HUES6 (cell line): ENCODE results near the gene GALNT7.
"Not testable (repeated sequence)": the region's sequence is repeated elsewhere in the genome, so short reads cannot be mapped to it uniquely, and the experiment has no call there.

ENCODE experiments used
- H3K27ac ChIP-seq: 2 replicates; pipeline ENCODE4 v1.7.0; 2013; ENCODE audit warnings: low read depth, mild to moderate bottlenecking, low read length, inconsistent platforms
- H3K27me3 ChIP-seq: 2 replicates; pipeline ENCODE4 v1.6.1; 2013; ENCODE audit warnings: low read length; ENCODE audit not compliant: control insufficient read depth, insufficient read depth
- H3K36me3 ChIP-seq: 2 replicates; pipeline ENCODE4 v1.6.1; 2013; ENCODE audit warnings: low read length; ENCODE audit not compliant: control insufficient read depth, insufficient read depth
- H3K4me1 ChIP-seq: 2 replicates; pipeline ENCODE4 v1.6.1; 2013; ENCODE audit warnings: low read length; ENCODE audit not compliant: control insufficient read depth, insufficient read depth
- H3K4me3 ChIP-seq: 2 replicates; pipeline ENCODE4 v1.5.1; 2013; ENCODE audit warnings: low read depth, low read length
- H3K9ac ChIP-seq: one replicate; pipeline ENCODE4 v1.6.1; 2013; ENCODE audit warnings: mild to moderate bottlenecking, low read length
- H3K9me3 ChIP-seq: 2 replicates; pipeline ENCODE4 v1.6.1; 2013; ENCODE audit warnings: low read depth, low read length; ENCODE audit not compliant: control insufficient read depth, insufficient read depth

GALNT7 gene

DNA sequence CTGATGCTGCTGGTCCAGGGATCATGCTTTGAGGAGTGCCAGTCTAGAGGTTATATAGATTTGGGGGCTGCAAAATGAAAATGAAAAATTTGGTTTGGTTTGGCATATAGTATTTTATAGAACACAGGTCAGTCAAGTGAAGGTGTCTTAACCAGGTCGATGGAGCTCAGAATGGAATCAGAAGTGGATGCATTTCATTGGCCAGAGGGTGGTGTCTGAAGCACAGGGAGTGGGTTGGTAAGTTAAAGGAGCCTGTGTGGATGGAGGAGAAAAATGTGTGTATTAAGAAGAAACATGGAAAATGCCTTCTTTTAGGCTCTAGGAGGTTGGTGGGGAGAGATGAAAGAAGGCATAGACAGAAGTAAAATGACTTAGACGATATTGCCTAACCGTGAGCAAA, 8.6 kb downstream of the GALNT7 start:
- no peak overlapping the region for H3K27ac ChIP-seq
- no peaks in the 10 kb centered on the region for H3K27me3 ChIP-seq
- no peaks in the 10 kb centered on the region for H3K36me3 ChIP-seq
- peaks cover 47% of the 10 kb centered on the region for H3K4me1 ChIP-seq
- no peak overlapping the region for H3K4me3 ChIP-seq
- H3K9me3 ChIP-seq = no peaks in the 10 kb centered on the region
- no peak overlapping the region for H3K9ac ChIP-seq

DNA sequence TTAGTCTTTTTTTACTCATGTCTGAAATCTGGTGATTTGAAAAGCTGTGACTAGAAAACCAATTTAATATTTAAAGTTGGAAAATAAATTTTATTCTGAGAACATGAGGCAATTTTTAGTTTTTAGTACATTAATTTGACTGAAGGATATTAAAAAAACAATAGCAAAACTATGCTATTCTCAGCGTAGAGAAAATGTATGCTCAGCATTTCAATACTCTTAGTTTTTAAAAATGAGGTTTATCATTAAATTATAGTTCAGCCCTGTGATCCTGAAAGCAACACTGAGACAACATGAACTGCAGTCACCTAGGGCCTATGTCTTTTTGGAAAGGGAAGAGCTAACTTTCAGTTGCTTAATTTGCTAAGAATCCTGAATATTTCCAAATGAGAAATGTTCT, 9.5 kb downstream of the GALNT7 start:
- H3K27me3 ChIP-seq = no peaks in the 10 kb centered on the region
- 0 out of 2 replicates have a peak, but pooled peaks cover 8% of the 10 kb centered on the region for H3K9me3 ChIP-seq
- H3K27ac ChIP-seq = no peak overlapping the region
- no peak overlapping the region for H3K4me3 ChIP-seq
- H3K4me1 ChIP-seq = peaks cover 38% of the 10 kb centered on the region
- H3K36me3 ChIP-seq = peaks cover 7% of the 10 kb centered on the region
- H3K9ac ChIP-seq = no peak overlapping the region

DNA sequence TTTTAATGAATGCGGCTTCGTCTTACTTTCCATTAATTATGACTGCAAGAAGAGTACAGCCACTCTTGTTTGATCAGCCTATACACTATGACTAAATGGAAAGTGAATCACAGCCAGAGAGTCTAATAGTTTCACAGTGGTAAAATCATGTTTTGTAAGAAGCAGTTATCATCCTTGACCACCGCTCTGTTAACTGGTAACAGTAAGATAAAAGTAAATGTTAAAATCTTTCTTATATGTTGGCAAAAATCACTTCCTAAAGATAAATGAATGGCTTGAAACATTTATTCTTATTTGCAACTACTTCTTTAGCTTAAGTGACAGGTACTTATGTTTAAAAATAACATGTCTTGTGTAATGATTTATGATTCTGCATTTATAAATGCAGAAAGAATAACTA, 13.2 kb downstream of the GALNT7 start:
- no peak overlapping the region for H3K9ac ChIP-seq

DNA sequence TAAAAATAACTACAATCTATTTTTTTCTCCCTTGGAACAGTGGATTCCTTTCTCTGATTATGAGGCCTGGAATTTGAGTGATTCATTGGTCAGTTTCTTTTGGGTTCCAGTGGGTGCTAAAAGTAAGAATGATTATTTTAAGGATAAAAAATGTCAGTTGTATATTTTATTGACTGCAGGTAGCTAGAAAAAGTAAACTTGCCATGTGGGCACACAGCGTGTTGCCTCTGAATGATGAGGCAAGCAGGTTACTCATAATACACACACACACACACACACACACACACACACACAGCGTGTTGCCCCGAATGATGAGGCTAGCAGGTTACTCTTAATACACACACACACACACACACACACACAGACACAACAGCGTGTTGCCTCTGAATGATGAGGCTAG, 13.8 kb downstream of the GALNT7 start:
- Histone ChIP-seq H3K27ac (no peak overlapping the region), H3K9ac (no peak overlapping the region), H3K27me3 (no peaks in the 10 kb centered on the region), H3K9me3 (peaks cover 13% of the 10 kb centered on the region; the same call in 1 of the 2 replicates), H3K36me3 (peaks cover 7% of the 10 kb centered on the region), H3K4me1 (peaks cover 5% of the 10 kb centered on the region), H3K4me3 (no peak overlapping the region)

More for the DNA sequence above, 13.2 kb downstream of the GALNT7 start:
- Histone ChIP-seq H3K9me3 (peaks cover 13% of the 10 kb centered on the region; the same call in 1 of the 2 replicates), H3K27ac (no peak overlapping the region), H3K4me3 (no peak overlapping the region), H3K36me3 (peaks cover 7% of the 10 kb centered on the region), H3K27me3 (no peaks in the 10 kb centered on the region), H3K4me1 (peaks cover 11% of the 10 kb centered on the region)

GRCh38 chr4:173183659-173184247, 15.1 kb downstream of the GALNT7 start:
- not testable (repeated sequence) for H3K27ac ChIP-seq, H3K4me1 ChIP-seq, H3K36me3 ChIP-seq, H3K4me3 ChIP-seq, H3K27me3 ChIP-seq, H3K9ac ChIP-seq
- H3K9me3 ChIP-seq = peaks cover 13% of the 10 kb centered on the region; the same call in 1 of the 2 replicates

GRCh38 chr4:173185847-173186510, 17.4 kb downstream of the GALNT7 start:
- peaks cover 13% of the 10 kb centered on the region; the same call in 1 of the 2 replicates for H3K9me3 ChIP-seq
- no peak overlapping the region for H3K9ac ChIP-seq
- H3K27me3 ChIP-seq = no peaks in the 10 kb centered on the region
- H3K36me3 ChIP-seq = peaks cover 7% of the 10 kb centered on the region
- H3K4me3 ChIP-seq = no peak overlapping the region
- H3K27ac ChIP-seq = no peak overlapping the region
- peaks cover 16% of the 10 kb centered on the region; the same call in 1 of the 2 replicates for H3K4me1 ChIP-seq

GRCh38 chr4:173187732-173188131, 19.1 kb downstream of the GALNT7 start:
- no peak overlapping the region for H3K27ac ChIP-seq
- H3K9ac ChIP-seq = no peak overlapping the region
- no peaks in the 10 kb centered on the region for H3K27me3 ChIP-seq
- no peak overlapping the region for H3K4me3 ChIP-seq
- H3K9me3 ChIP-seq = peaks cover 9% of the 10 kb centered on the region; the same call in 1 of the 2 replicates
- H3K4me1 ChIP-seq = peaks cover 33% of the 10 kb centered on the region
- H3K36me3 ChIP-seq = peaks cover 3% of the 10 kb centered on the region

GRCh38 chr4:173188648-173189047, 20.0 kb downstream of the GALNT7 start:
- peaks cover 41% of the 10 kb centered on the region for H3K4me1 ChIP-seq
- H3K27me3 ChIP-seq = no peaks in the 10 kb centered on the region
- peaks cover 3% of the 10 kb centered on the region; the same call in 1 of the 2 replicates for H3K9me3 ChIP-seq
- no peak overlapping the region for H3K27ac ChIP-seq
- no peaks in the 10 kb centered on the region for H3K36me3 ChIP-seq
- no peak overlapping the region for H3K4me3 ChIP-seq
- no peak overlapping the region for H3K9ac ChIP-seq

DNA sequence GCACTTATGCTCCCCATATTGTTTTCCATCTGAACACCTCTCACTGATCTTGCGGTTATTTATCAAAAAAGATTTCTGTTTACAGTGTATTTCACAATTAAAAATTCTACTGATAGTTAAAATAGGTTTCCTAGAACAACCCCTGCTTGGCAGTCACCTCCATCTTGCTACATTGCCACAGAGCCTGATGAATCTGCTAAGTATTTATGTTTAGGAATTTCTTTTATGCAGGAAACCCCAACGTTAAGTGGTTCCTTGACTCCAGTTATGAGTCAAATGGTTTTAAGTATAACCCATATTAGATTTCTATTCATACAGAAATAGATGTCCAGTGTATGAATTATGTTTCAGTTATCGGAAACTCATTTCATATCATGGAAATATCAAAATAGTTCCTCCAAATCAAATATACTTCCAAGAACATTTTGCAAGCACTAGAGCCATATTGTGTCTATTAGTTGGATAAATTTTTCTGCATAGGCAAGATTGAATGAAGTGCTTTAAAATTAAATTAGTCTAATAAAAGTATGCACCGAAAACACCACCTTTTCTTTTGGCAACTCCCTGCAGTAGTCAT, 20.6 kb downstream of the GALNT7 start:
- Histone ChIP-seq H3K9ac (no peak overlapping the region), H3K36me3 (no peaks in the 10 kb centered on the region), H3K27ac (no peak overlapping the region), H3K27me3 (no peaks in the 10 kb centered on the region), H3K4me1 (peaks cover 46% of the 10 kb centered on the region), H3K4me3 (no peak overlapping the region), H3K9me3 (peaks cover 2% of the 10 kb centered on the region; the same call in 1 of the 2 replicates)

- H3K27ac ChIP-seq = peak overlapping the region; percentile 54; the same call in 1 of the 2 replicates
- H3K36me3 ChIP-seq = no peaks in the 10 kb centered on the region
- H3K27me3 ChIP-seq = no peaks in the 10 kb centered on the region
- H3K4me1 ChIP-seq = peaks cover 55% of the 10 kb centered on the region
- no peak overlapping the region for H3K9ac ChIP-seq
- no peaks in the 10 kb centered on the region for H3K9me3 ChIP-seq
- 0 out of 2 replicates have a peak overlapping the region, but pooled peaks have one; percentile 3 for H3K4me3 ChIP-seq
These were observed 23.0 kb downstream of the GALNT7 start for GRCh38 chr4:173191623-173192041.
